ENCODE results near the gene CUX1. TPM values are rescaled to one million over a fixed set of nuclear protein-coding genes. Genes with fewer than 3 reads are reported as not detected.
A peak's percentile ranks its signal among the peaks of the same experiment; 100 is the strongest.

The CUX1 gene
- total and polyA plus RNA-seq, 2 of the 13 experiments (the other 11 are each of a cell fraction or from before 2014, with no cell fraction given): 13.7 to 14.9 TPM

DNA sequence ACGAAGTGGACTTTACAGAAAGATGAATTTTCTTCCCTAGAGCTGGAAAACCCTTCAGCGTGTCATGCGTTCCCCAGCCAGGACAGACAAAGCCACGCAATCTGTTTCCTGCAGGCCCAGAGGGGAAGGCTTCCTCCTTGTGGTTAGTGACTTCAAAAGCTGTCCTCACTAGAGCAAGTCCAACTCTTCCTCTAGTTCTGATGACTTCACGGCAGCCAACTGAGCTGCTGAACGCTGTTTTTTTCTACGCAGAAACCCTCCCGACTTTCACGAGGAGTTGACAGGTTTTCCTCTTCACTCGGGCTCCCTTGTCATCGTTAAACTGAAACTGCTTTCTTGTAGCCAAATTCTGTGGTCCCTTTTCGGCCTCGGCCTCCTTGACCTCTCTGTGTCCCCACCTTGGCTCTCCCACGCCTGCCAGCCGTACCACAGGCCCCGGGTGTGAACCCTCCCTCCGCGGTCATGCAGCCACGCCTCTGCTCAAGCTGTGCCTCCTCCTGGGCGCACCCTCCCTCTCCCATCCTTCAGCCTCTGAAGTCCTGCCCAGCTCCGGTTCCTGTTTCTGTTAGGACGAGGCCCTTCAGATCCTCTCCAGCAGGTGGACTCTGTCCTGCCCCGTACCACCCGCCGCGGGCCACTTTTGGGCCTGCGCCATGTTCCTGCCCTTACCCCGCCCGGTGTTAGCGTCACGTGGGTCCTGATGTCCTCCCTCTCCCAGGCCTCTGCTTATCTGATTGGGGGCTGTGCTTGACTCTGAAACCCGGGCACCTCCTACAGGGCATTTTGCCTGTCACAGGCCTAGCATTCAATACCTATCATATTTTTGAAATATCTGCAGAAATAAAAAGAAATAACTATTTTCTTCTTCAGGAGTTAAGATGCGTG lies 39.3 kb downstream of the CUX1 start (continued):
- peak; percentile 59; the same call in 1 of the 2 replicates for TF ChIP-seq ZFP90 (CRISPR knock-in tag; IDR thresholded peaks at IDR 0.05; ENCODE audit: borderline replicate concordance)
- TF ChIP-seq, protein P1, sequence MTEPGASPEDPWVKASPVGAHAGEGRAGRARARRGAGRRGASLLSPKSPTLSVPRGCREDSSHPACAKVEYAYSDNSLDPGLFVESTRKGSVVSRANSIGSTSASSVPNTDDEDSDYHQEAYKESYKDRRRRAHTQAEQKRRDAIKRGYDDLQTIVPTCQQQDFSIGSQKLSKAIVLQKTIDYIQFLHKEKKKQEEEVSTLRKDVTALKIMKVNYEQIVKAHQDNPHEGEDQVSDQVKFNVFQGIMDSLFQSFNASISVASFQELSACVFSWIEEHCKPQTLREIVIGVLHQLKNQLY (CRISPR knock-in tag; IDR thresholded peaks at IDR 0.05): no peak
- TF ChIP-seq NFATC3 (CRISPR knock-in tag; IDR thresholded peaks at IDR 0.05): no peak
- TF ChIP-seq, protein P2, sequence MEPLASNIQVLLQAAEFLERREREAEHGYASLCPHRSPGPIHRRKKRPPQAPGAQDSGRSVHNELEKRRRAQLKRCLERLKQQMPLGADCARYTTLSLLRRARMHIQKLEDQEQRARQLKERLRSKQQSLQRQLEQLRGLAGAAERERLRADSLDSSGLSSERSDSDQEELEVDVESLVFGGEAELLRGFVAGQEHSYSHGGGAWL (CRISPR knock-in tag; IDR thresholded peaks at IDR 0.05): no peak
- TF ChIP-seq, protein P3, sequence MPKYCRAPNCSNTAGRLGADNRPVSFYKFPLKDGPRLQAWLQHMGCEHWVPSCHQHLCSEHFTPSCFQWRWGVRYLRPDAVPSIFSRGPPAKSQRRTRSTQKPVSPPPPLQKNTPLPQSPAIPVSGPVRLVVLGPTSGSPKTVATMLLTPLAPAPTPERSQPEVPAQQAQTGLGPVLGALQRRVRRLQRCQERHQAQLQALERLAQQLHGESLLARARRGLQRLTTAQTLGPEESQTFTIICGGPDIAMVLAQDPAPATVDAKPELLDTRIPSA (CRISPR knock-in tag; IDR thresholded peaks at IDR 0.05; ENCODE audit: borderline replicate concordance): no peak
- TF ChIP-seq ZNF232 (CRISPR knock-in tag; IDR thresholded peaks at IDR 0.05; ENCODE audit: borderline replicate concordance): no peak
- TF ChIP-seq KMT2A (CRISPR knock-in tag; IDR thresholded peaks at IDR 0.05): peak; percentile 71; the same call in 1 of the 2 replicates
- TF ChIP-seq ZNF850 (CRISPR knock-in tag; conservative IDR thresholded peaks at IDR 0.05): no peak
- no peak for TF ChIP-seq ESRRA (CRISPR knock-in tag; IDR thresholded peaks at IDR 0.05; ENCODE audit: low read depth)
- TF ChIP-seq, protein P4, sequence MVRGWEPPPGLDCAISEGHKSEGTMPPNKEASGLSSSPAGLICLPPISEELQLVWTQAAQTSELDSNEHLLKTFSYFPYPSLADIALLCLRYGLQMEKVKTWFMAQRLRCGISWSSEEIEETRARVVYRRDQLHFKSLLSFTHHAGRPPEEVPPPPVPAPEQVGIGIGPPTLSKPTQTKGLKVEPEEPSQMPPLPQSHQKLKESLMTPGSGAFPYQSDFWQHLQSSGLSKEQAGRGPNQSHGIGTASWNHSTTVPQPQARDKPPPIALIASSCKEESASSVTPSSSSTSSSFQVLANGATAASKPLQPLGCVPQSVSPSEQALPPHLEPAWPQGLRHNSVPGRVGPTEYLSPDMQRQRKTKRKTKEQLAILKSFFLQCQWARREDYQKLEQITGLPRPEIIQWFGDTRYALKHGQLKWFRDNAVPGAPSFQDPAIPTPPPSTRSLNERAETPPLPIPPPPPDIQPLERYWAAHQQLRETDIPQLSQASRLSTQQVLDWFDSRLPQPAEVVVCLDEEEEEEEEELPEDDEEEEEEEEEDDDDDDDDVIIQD (CRISPR knock-in tag; IDR thresholded peaks at IDR 0.05; ENCODE audit: low read depth): peak; percentile 78; the same call in 1 of the 2 replicates
- TF ChIP-seq ZMYM2 (CRISPR knock-in tag; IDR thresholded peaks at IDR 0.05): no peak
- no peak for TF ChIP-seq ZNF343 (CRISPR knock-in tag; IDR thresholded peaks at IDR 0.05)
- TF ChIP-seq SNAPC2 (CRISPR knock-in tag; IDR thresholded peaks at IDR 0.05): 0 out of 2 replicates have a peak, but pooled peaks have one; percentile 61
- TF ChIP-seq SMC3 (IDR thresholded peaks at IDR 0.05; ENCODE audit: low read length): peak; percentile 36; the same call in 1 of the 2 replicates
- TF ChIP-seq ZNF879 (CRISPR knock-in tag; IDR thresholded peaks at IDR 0.05): no peak
- TF ChIP-seq, protein P5, sequence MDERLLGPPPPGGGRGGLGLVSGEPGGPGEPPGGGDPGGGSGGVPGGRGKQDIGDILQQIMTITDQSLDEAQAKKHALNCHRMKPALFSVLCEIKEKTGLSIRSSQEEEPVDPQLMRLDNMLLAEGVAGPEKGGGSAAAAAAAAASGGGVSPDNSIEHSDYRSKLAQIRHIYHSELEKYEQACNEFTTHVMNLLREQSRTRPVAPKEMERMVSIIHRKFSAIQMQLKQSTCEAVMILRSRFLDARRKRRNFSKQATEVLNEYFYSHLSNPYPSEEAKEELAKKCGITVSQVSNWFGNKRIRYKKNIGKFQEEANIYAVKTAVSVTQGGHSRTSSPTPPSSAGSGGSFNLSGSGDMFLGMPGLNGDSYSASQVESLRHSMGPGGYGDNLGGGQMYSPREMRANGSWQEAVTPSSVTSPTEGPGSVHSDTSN (CRISPR knock-in tag; IDR thresholded peaks at IDR 0.05): no peak
- TF ChIP-seq SALL1 (CRISPR knock-in tag; IDR thresholded peaks at IDR 0.05): peak; percentile 90
- no peak for TF ChIP-seq ZBTB1 (CRISPR knock-in tag; IDR thresholded peaks at IDR 0.05; ENCODE audit: borderline replicate concordance)
- TF ChIP-seq ZNF557 (CRISPR knock-in tag; IDR thresholded peaks at IDR 0.05): no peak
- no peak for TF ChIP-seq ZNF782 (CRISPR knock-in tag; IDR thresholded peaks at IDR 0.05; ENCODE audit: borderline replicate concordance)
- TF ChIP-seq ZNF33A (CRISPR knock-in tag; IDR thresholded peaks at IDR 0.05; ENCODE audit: borderline replicate concordance): no peak
- TF ChIP-seq REPIN1 (CRISPR knock-in tag; IDR thresholded peaks at IDR 0.05; ENCODE audit: borderline replicate concordance, low read depth): peak; percentile 83
- TF ChIP-seq, protein P6, sequence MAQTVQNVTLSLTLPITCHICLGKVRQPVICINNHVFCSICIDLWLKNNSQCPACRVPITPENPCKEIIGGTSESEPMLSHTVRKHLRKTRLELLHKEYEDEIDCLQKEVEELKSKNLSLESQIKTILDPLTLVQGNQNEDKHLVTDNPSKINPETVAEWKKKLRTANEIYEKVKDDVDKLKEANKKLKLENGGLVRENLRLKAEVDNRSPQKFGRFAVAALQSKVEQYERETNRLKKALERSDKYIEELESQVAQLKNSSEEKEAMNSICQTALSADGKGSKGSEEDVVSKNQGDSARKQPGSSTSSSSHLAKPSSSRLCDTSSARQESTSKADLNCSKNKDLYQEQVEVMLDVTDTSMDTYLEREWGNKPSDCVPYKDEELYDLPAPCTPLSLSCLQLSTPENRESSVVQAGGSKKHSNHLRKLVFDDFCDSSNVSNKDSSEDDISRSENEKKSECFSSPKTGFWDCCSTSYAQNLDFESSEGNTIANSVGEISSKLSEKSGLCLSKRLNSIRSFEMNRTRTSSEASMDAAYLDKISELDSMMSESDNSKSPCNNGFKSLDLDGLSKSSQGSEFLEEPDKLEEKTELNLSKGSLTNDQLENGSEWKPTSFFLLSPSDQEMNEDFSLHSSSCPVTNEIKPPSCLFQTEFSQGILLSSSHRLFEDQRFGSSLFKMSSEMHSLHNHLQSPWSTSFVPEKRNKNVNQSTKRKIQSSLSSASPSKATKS (CRISPR knock-in tag; IDR thresholded peaks at IDR 0.05): no peak
